ENCODE results near the gene GLRA3.
"Not testable (repeated sequence)": the region's sequence is repeated elsewhere in the genome, so short reads cannot be mapped to it uniquely, and the experiment has no call there.

Gene GLRA3

DNA sequence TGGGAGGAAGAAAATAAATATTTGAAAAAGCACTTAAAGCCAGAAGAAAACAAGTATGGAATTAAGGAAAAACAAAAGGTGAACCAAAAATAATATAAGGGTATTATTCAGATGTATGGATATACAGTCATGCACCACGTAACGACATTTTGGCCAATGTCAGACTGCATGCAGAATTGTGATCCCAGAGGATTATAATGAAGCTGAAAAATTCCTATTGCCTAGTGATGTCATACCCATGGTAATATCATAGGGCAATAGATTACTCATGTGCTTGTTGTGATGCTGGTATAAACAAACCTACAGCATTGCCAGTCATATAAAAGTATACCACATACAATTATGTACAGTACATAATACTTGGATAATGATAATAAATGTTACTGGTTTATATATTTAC is 20.9 kb downstream of the GLRA3 start:
- Histone ChIP-seq H3K4me1 (ENCODE audit: control insufficient read depth, insufficient read depth, low read length) (peaks cover 3% of the 10 kb centered on the region), H3K9me3 (ENCODE audit: control insufficient read depth, insufficient read depth, low read length) (no peaks in the 10 kb centered on the region), H3K9ac (ENCODE audit: low read depth, low read length) (no peak overlapping the region), H3K4me3 (ENCODE audit: low read depth, low read length) (no peak overlapping the region), H3K27me3 (ENCODE audit: control insufficient read depth, insufficient read depth, low read length) (no peaks in the 10 kb centered on the region), H3K36me3 (ENCODE audit: control insufficient read depth, insufficient read depth, low read length) (no peaks in the 10 kb centered on the region)

DNA sequence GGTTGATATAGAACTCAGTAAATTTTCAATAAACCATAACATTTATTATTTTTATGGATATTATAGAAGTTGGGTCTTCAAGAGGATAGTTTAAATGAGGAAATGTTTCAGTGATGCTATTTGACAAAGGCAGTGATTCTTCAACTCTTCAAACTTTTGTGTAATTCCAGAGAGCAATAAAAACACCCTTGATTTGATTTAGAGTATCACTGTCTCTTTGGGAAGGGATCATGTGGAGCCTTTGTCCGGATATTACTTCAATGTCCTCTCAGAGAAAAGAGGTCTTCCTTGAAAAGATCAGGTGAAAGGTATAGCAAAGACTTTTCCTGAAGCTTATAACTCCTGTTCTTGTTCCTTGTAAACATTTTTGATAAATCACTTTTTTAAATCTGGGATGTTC is 23.3 kb downstream of the GLRA3 start:
- H3K4me1 ChIP-seq (ENCODE audit: control insufficient read depth, insufficient read depth, low read length): peaks cover 3% of the 10 kb centered on the region

DNA sequence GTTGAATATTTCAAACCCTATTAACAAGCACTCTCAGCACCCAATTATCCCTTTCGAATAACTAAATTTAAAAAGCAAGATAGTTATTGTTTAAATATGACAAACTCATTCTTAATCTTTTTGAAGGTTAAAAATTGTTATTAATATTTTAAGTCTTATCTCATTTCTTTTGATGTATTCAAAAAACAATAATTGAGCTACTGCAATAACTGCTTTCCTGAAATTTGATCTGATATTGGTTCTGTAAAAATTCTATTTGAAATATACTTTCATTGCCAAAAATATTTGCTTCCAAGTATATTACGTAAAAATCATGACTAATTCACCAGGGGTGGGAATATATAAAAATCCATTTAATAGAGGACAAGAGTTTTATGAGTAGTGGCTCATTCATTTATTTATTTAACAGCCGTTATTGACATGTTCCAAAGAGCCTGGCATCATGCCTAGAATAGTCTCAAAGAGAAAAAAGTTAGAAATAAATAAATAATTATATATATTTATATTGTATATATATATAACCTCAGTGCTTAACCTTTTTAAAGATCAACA is 34.4 kb downstream of the GLRA3 start:
- Histone ChIP-seq H3K4me1 (ENCODE audit: control insufficient read depth, insufficient read depth, low read length) (no peaks in the 10 kb centered on the region), H3K9me3 (ENCODE audit: control insufficient read depth, insufficient read depth, low read length) (no peaks in the 10 kb centered on the region), H3K4me3 (ENCODE audit: low read depth, low read length) (no peak overlapping the region), H3K36me3 (ENCODE audit: control insufficient read depth, insufficient read depth, low read length) (no peaks in the 10 kb centered on the region), H3K9ac (ENCODE audit: low read depth, low read length) (no peak overlapping the region), H3K27me3 (ENCODE audit: control insufficient read depth, insufficient read depth, low read length) (no peaks in the 10 kb centered on the region)

More for the DNA sequence above, 23.3 kb downstream of the GLRA3 start:
- Histone ChIP-seq H3K27me3 (ENCODE audit: control insufficient read depth, insufficient read depth, low read length) (no peaks in the 10 kb centered on the region), H3K9ac (ENCODE audit: low read depth, low read length) (no peak overlapping the region), H3K36me3 (ENCODE audit: control insufficient read depth, insufficient read depth, low read length) (no peaks in the 10 kb centered on the region), H3K9me3 (ENCODE audit: control insufficient read depth, insufficient read depth, low read length) (no peaks in the 10 kb centered on the region), H3K4me3 (ENCODE audit: low read depth, low read length) (no peak overlapping the region)

DNA sequence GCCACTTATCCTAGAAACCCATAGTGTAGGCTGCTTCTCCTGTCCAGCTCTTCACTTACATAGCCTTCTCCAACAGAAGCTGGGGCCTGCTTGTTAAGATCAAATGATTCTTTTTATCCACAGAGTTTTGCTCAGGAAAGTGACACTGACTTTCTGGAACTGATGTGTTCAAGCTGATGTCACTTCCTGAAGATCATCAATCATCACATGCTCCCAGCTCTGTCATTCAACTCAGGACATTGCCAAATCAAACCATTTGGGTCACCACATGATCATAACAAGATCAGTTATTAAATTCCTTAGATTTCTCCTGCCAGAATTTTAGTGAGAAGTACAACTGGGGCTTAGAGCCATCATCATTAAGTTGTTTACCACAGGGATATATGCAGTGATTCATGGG is 39.4 kb downstream of the GLRA3 start:
- H3K27me3 ChIP-seq (ENCODE audit: control insufficient read depth, insufficient read depth, low read length): no peaks in the 10 kb centered on the region
- H3K9me3 ChIP-seq (ENCODE audit: control insufficient read depth, insufficient read depth, low read length): no peaks in the 10 kb centered on the region
- no peak overlapping the region for H3K4me3 ChIP-seq (ENCODE audit: low read depth, low read length)
- no peaks in the 10 kb centered on the region for H3K36me3 ChIP-seq (ENCODE audit: control insufficient read depth, insufficient read depth, low read length)
- no peak overlapping the region for H3K9ac ChIP-seq (ENCODE audit: low read depth, low read length)
- no peaks in the 10 kb centered on the region for H3K4me1 ChIP-seq (ENCODE audit: control insufficient read depth, insufficient read depth, low read length)

DNA sequence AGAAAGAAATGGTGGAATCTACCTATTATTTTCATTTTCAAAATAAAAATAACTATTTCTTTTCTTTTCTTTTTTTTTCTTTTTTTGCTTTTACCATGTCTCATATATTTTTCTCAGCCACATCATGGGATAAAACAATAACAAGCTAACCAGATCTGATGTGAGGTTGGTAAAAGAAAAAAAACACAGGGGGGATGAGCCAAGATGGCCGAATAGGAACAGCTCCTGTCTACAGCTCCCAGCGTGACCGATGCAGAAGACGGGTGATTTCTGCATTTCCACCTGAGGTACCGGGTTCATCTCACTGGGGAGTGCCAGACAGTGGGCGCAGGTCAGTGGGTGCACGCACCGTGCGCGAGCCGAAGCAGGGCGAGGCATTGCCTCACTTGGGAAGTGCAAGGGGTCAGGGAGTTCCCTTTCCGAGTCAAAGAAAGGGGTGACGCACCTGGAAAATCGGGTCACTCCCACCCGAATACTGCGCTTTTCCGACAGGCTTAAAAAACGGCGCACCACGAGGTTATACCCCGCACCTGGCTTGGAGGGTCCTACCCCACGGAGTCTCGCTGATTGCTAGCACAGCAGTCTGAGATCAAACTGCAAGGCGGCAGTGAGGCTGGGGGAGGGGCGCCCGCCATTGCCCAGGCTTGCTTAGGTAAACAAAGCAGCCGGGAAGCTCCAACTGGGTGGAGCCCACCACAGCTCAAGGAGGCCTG is 50.6 kb downstream of the GLRA3 start:
- not testable (repeated sequence) for H3K36me3 ChIP-seq (ENCODE audit: control insufficient read depth, insufficient read depth, low read length); H3K4me1 ChIP-seq (ENCODE audit: control insufficient read depth, insufficient read depth, low read length); H3K9me3 ChIP-seq (ENCODE audit: control insufficient read depth, insufficient read depth, low read length); H3K27me3 ChIP-seq (ENCODE audit: control insufficient read depth, insufficient read depth, low read length)
- peak overlapping the region; percentile 47 for H3K9ac ChIP-seq (ENCODE audit: low read depth, low read length)
- peak overlapping the region; percentile 32 for H3K4me3 ChIP-seq (ENCODE audit: low read depth, low read length)

DNA sequence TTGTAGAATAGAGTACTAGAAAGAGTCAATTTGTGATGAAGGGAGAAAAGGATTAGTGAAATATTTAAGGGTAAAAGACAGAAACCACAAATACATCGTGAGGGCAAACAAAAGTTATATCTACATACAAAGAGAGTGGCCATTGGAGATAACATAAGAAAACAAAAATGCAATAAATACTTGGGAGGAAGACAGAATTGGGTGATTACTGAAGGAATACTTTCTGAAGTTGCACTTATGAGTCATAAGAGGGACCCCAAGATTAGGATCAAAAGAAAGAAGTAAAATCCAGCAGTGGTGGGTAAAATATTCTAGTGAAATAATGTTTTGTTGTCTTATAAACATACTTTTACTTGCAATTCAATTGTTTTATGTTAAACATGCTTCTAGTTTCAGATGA is 53.7 kb downstream of the GLRA3 start:
- no peak overlapping the region for H3K9ac ChIP-seq (ENCODE audit: low read depth, low read length)

DNA sequence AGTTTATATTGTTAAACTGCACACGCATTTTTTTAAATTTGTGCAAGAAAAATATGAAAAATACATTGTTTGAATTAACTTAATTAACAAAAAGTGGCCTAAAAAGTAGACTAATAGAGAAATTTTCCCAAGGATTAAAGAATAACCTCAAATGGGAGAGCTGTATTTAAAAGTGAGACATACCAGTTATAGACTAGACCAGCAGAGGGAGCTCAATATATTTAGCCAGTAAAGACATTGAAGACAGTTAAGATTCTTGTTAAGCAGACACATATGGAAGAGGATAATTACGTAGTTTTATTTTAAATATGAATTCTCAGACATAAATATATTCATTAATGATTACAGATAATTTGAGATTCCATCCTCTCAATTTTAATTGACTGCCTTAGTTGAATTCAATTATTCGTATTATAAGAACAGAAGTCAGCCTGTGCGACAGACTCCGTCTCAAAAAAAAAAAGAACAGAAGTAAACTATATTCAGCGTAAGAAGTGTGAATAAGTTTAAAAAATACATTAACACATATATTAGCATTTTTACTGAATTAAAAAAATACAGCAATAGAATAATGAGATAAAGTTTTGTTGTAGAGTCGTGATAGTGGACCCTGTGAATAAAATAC is 64.8 kb downstream of the GLRA3 start:
- no peak overlapping the region for H3K9ac ChIP-seq (ENCODE audit: low read depth, low read length)
- no peaks in the 10 kb centered on the region for H3K9me3 ChIP-seq (ENCODE audit: control insufficient read depth, insufficient read depth, low read length)
- no peaks in the 10 kb centered on the region for H3K4me1 ChIP-seq (ENCODE audit: control insufficient read depth, insufficient read depth, low read length)
- H3K36me3 ChIP-seq (ENCODE audit: control insufficient read depth, insufficient read depth, low read length): no peaks in the 10 kb centered on the region
- H3K27me3 ChIP-seq (ENCODE audit: control insufficient read depth, insufficient read depth, low read length): no peaks in the 10 kb centered on the region
- no peak overlapping the region for H3K4me3 ChIP-seq (ENCODE audit: low read depth, low read length)

More for the DNA sequence above, 53.7 kb downstream of the GLRA3 start:
- H3K4me1 ChIP-seq (ENCODE audit: control insufficient read depth, insufficient read depth, low read length): no peaks in the 10 kb centered on the region
- H3K27me3 ChIP-seq (ENCODE audit: control insufficient read depth, insufficient read depth, low read length): no peaks in the 10 kb centered on the region
- H3K9me3 ChIP-seq (ENCODE audit: control insufficient read depth, insufficient read depth, low read length): no peaks in the 10 kb centered on the region
- H3K4me3 ChIP-seq (ENCODE audit: low read depth, low read length): no peak overlapping the region
- no peaks in the 10 kb centered on the region for H3K36me3 ChIP-seq (ENCODE audit: control insufficient read depth, insufficient read depth, low read length)

DNA sequence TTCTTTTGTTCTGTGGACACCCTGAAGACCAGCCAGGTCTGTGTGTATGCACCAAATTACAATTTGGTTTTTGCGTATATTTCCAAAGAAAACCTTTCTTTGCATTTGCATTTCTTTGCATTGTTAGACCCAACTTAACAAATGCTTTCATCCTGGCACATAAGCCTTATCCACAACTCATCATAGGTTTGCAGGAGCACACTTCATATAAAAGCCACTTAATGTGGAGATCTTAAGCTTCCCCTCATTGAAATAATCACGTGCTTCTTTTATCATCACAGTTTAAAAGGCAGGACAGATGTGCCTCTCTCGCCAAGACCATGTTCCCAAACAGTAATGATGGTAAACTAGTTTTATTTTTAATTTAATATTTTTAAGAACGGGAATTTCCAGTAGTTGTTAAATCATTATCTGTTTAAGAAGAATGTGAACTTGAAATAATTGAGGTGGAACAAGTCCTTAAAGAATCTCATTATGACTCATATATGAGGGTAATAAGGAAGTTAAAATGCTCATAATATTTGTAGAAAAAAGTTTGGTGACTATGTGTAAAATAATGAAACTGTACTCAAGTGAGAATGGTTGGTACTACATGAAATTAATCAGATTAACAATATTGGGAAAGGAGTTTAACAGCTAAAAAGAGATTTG is 65.5 kb downstream of the GLRA3 start:
- Histone ChIP-seq H3K9me3 (ENCODE audit: control insufficient read depth, insufficient read depth, low read length) (no peaks in the 10 kb centered on the region), H3K36me3 (ENCODE audit: control insufficient read depth, insufficient read depth, low read length) (no peaks in the 10 kb centered on the region), H3K4me1 (ENCODE audit: control insufficient read depth, insufficient read depth, low read length) (no peaks in the 10 kb centered on the region), H3K4me3 (ENCODE audit: low read depth, low read length) (no peak overlapping the region), H3K27me3 (ENCODE audit: control insufficient read depth, insufficient read depth, low read length) (no peaks in the 10 kb centered on the region), H3K9ac (ENCODE audit: low read depth, low read length) (no peak overlapping the region)

DNA sequence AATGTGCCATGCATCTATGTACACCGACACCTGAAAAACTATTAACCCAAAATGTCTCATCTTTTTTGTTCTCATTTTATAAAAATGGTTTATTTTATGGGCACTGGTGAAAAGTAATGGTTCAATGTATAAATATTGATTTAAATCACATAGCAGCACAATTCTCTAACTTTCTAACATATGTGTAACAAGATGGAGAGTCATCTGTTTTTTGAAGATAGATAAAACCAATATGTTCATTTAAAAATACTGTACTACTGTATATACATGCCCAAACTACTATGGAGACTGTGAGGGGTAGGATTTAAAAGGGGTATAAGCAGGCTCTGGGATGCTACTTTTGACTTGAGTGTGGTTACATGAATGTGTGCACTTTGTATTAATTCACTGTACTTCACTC is 67.6 kb downstream of the GLRA3 start:
- Histone ChIP-seq H3K27me3 (ENCODE audit: control insufficient read depth, insufficient read depth, low read length) (no peaks in the 10 kb centered on the region), H3K36me3 (ENCODE audit: control insufficient read depth, insufficient read depth, low read length) (no peaks in the 10 kb centered on the region), H3K9ac (ENCODE audit: low read depth, low read length) (no peak overlapping the region), H3K9me3 (ENCODE audit: control insufficient read depth, insufficient read depth, low read length) (no peaks in the 10 kb centered on the region), H3K4me1 (ENCODE audit: control insufficient read depth, insufficient read depth, low read length) (peaks cover 2% of the 10 kb centered on the region), H3K4me3 (ENCODE audit: low read depth, low read length) (no peak overlapping the region)

DNA sequence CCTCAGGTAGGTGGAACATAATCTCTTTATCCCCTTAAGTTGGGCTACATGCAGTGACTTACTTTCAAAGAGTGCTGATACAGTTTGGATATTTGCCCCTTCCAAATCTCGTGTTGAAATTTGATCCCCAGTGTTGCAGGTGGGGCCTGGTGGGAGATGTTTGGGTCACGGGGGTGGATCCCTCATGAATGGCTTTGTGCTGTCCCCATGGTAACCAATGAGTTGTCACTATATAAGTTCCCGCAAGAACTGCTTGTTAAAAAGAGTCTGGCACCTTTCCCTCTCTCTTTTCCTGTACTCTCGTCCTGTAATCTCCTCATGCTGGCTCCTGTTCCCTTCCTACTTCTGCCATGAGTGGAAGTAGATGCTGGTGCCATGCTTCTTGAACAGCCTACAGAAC is 71.3 kb downstream of the GLRA3 start:
- Histone ChIP-seq H3K9ac (ENCODE audit: low read depth, low read length) (no peak overlapping the region), H3K9me3 (ENCODE audit: control insufficient read depth, insufficient read depth, low read length) (no peaks in the 10 kb centered on the region), H3K4me1 (ENCODE audit: control insufficient read depth, insufficient read depth, low read length) (peaks cover 2% of the 10 kb centered on the region), H3K4me3 (ENCODE audit: low read depth, low read length) (no peak overlapping the region), H3K36me3 (ENCODE audit: control insufficient read depth, insufficient read depth, low read length) (no peaks in the 10 kb centered on the region), H3K27me3 (ENCODE audit: control insufficient read depth, insufficient read depth, low read length) (no peaks in the 10 kb centered on the region)

DNA sequence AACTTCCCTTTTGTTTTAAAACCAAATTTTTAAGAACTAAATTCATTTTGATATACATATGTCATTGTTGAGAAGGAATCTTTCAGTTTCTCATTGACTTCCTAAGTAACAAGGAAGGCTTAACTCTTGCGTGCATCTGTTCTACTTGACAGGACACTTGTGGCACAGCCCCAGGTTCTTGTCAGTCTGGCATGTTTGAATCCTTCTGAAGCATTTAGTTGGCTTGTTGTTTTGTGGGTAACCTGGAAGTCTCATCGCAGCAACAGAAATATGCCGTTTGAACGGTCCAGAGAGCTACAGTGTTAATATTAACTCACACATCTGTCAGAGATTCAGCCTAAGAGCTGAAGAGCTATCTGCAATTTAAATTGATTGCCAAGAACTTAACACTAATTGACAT is 76.0 kb downstream of the GLRA3 start:
- no peak overlapping the region for H3K4me3 ChIP-seq (ENCODE audit: low read depth, low read length)
- H3K27me3 ChIP-seq (ENCODE audit: control insufficient read depth, insufficient read depth, low read length): no peaks in the 10 kb centered on the region
- no peaks in the 10 kb centered on the region for H3K36me3 ChIP-seq (ENCODE audit: control insufficient read depth, insufficient read depth, low read length)
- H3K4me1 ChIP-seq (ENCODE audit: control insufficient read depth, insufficient read depth, low read length): peaks cover 2% of the 10 kb centered on the region
- no peak overlapping the region for H3K9ac ChIP-seq (ENCODE audit: low read depth, low read length)
- no peaks in the 10 kb centered on the region for H3K9me3 ChIP-seq (ENCODE audit: control insufficient read depth, insufficient read depth, low read length)

DNA sequence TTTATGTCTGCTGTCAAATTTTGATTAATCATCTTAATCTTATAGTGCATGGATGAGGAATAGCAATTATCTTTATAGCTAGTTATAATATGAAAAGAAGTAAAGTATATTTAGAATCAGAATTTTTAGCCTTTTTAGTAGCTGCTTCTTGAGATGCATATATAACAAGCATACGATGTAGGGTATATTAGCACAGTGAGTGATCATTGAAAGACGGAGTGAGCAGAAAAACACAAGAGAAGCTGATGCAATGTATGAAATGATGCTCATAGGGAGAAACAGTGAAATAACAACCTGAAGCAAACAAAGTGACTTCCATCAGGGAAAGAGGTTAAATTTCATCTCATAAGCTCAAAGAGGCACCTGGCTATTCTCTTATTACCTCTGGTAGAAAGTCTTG is 77.0 kb downstream of the GLRA3 start:
- Histone ChIP-seq H3K27me3 (ENCODE audit: control insufficient read depth, insufficient read depth, low read length) (no peaks in the 10 kb centered on the region), H3K4me3 (ENCODE audit: low read depth, low read length) (no peak overlapping the region), H3K4me1 (ENCODE audit: control insufficient read depth, insufficient read depth, low read length) (no peaks in the 10 kb centered on the region), H3K9me3 (ENCODE audit: control insufficient read depth, insufficient read depth, low read length) (no peaks in the 10 kb centered on the region), H3K9ac (ENCODE audit: low read depth, low read length) (no peak overlapping the region), H3K36me3 (ENCODE audit: control insufficient read depth, insufficient read depth, low read length) (no peaks in the 10 kb centered on the region)
